Loucy (cell line): ENCODE results near the gene GPC5.

Experiments used
- EZH2phosphoT487 ChIP-seq: fragments of 200-600 bp; IDR thresholded peaks from 2 replicates; pipeline ENCODE4 v1.6.1; 2018; ENCODE audit warnings: antibody characterized with exemption, mild to moderate bottlenecking, moderate library complexity, borderline replicate concordance
- TF ChIP-seq, protein P1 (sequence below): fragments of 200-600 bp; sonication (generic); conservative IDR thresholded peaks from 2 replicates; pipeline ENCODE4 v1.5.1; 2014; ENCODE audit warnings: mild to moderate bottlenecking, antibody characterized with exemption, low read length

DNA sequence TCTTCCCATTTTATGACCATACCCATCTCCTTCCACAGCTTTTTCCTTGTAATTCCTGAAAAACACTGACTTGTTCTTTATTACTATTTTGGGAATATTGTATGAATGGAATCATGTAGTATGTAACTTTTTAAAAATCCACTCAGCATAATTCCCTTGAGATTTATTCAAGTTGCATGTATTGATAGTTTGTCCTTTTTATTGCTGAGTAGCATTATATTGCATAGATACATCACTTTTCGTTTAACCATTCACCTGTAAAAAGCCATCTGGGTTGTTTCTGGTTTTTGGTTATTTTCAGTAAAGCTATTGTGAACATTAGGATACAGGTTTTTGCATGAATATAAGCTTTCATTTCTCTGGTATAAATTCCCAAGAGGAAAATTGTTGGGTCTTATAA is 115.4 kb downstream of the GPC5 start:
- TF ChIP-seq, protein P1, sequence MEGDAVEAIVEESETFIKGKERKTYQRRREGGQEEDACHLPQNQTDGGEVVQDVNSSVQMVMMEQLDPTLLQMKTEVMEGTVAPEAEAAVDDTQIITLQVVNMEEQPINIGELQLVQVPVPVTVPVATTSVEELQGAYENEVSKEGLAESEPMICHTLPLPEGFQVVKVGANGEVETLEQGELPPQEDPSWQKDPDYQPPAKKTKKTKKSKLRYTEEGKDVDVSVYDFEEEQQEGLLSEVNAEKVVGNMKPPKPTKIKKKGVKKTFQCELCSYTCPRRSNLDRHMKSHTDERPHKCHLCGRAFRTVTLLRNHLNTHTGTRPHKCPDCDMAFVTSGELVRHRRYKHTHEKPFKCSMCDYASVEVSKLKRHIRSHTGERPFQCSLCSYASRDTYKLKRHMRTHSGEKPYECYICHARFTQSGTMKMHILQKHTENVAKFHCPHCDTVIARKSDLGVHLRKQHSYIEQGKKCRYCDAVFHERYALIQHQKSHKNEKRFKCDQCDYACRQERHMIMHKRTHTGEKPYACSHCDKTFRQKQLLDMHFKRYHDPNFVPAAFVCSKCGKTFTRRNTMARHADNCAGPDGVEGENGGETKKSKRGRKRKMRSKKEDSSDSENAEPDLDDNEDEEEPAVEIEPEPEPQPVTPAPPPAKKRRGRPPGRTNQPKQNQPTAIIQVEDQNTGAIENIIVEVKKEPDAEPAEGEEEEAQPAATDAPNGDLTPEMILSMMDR, result no peak
- TF ChIP-seq EZH2phosphoT487, result no peak
